DOHH2 (cell line): ENCODE results near the gene CNGB1.

Source experiments
- H3F3A ChIP-seq: fragments of 200-600 bp; sonication (generic), shearing (Covaris generic); 2 replicates; pipeline ENCODE4 v1.6.0; 2016; ENCODE audit warnings: antibody characterized with exemption, mild to moderate bottlenecking; ENCODE audit not compliant: control insufficient read depth, insufficient read depth
- H3K27ac ChIP-seq: fragments of 200-600 bp; sonication (generic); 2 replicates; pipeline ENCODE4 v1.5.1; 2014; ENCODE audit warnings: low read depth, mild to moderate bottlenecking, low read length, moderate library complexity
- H3K27me3 ChIP-seq: fragments of 200-600 bp; sonication (generic); 2 replicates; pipeline ENCODE4 v1.6.1; 2014; ENCODE audit warnings: mild to moderate bottlenecking, low read length, mixed read lengths; ENCODE audit not compliant: control insufficient read depth
- H3K36me3 ChIP-seq: fragments of 200-600 bp; sonication (generic); 2 replicates; pipeline ENCODE4 v1.6.1; 2014; ENCODE audit warnings: mild to moderate bottlenecking, low read length, moderate library complexity, mixed read lengths; ENCODE audit not compliant: control insufficient read depth
- H3K4me1 ChIP-seq: fragments of 200-600 bp; sonication (generic); 2 replicates; pipeline ENCODE4 v1.6.1; 2014; ENCODE audit warnings: mild to moderate bottlenecking, low read length, mixed read lengths; ENCODE audit not compliant: control insufficient read depth
- H3K4me2 ChIP-seq: fragments of 200-600 bp; sonication (generic); 2 replicates; pipeline ENCODE4 v1.6.0; 2014; ENCODE audit warnings: mild to moderate bottlenecking, low read length, moderate library complexity
- H3K4me3 ChIP-seq: fragments of 200-600 bp; sonication (generic); 2 replicates; pipeline ENCODE4 v1.5.1; 2014; ENCODE audit warnings: mild to moderate bottlenecking, low read length, mixed read lengths
- H3K79me2 ChIP-seq: fragments of 200-600 bp; sonication (generic); 2 replicates; pipeline ENCODE4 v1.6.1; 2014; ENCODE audit warnings: mild to moderate bottlenecking, low read length, mixed read lengths; ENCODE audit not compliant: control insufficient read depth
- H3K9me2 ChIP-seq: fragments of 200-600 bp; sonication (generic); replicated peaks from 2 replicates; pipeline ENCODE4 v1.6.1; 2014; ENCODE audit warnings: mild to moderate bottlenecking, low read length, mixed read lengths; ENCODE audit not compliant: control insufficient read depth
- H3K9me3 ChIP-seq: fragments of 200-600 bp; sonication (generic); 2 replicates; pipeline ENCODE4 v1.6.1; 2014; ENCODE audit warnings: antibody characterized with exemption, low read length, mixed read lengths; ENCODE audit not compliant: control insufficient read depth, insufficient read depth
- H4K20me1 ChIP-seq: fragments of 200-600 bp; sonication (generic); 2 replicates; pipeline ENCODE4 v1.6.0; 2014; ENCODE audit warnings: low read depth, mild to moderate bottlenecking, antibody characterized with exemption, low read length, moderate library complexity; ENCODE audit not compliant: control insufficient read depth, insufficient read depth
- EZH2phosphoT487 ChIP-seq: fragments of 200-600 bp; sonication (generic); IDR thresholded peaks from 2 replicates; pipeline ENCODE4 v1.6.1; 2017; ENCODE audit warnings: borderline replicate concordance, mild to moderate bottlenecking, antibody characterized with exemption, low read length, moderate library complexity, mixed read lengths
- TF ChIP-seq, protein P1 (sequence below): fragments of 200-600 bp; sonication (generic); IDR thresholded peaks from one replicate; pipeline ENCODE4 v1.5.1; 2014; ENCODE audit warnings: antibody characterized with exemption, mild to moderate bottlenecking, low read depth, low read length; ENCODE audit not compliant: poor library complexity, severe bottlenecking

The CNGB1 gene

DNA sequence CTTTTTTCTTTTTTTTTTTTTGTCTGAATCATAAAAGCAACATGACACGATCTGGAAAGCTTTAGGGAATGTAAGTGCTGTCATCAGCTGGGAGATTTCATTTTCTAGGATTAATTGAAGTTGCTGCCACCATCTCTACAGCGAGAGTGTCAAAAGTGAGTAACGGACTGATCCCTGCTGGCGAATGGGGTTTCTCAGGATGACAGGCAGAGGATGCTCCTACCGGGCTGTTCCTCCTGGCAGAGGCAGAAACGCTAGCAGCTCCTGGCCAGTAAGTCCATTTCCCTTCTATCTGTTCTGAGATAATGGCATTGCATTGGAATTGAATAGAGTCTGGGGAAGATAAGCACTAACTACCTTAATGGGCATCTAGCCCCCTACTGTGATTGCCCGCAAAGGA lies 88.1 kb downstream of the CNGB1 start:
- Histone ChIP-seq H3K36me3 (no peaks in the 10 kb centered on the region), H3K79me2 (no peaks in the 10 kb centered on the region), H3F3A (no peaks in the 10 kb centered on the region), H4K20me1 (no peaks in the 10 kb centered on the region), H3K9me2 (no peaks in the 10 kb centered on the region), H3K27ac (no peak overlapping the region), H3K4me1 (no peaks in the 10 kb centered on the region), H3K4me2 (no peak overlapping the region), H3K4me3 (no peak overlapping the region), H3K27me3 (peaks cover 12% of the 10 kb centered on the region), H3K9me3 (no peaks in the 10 kb centered on the region)
- TF ChIP-seq, protein P1, sequence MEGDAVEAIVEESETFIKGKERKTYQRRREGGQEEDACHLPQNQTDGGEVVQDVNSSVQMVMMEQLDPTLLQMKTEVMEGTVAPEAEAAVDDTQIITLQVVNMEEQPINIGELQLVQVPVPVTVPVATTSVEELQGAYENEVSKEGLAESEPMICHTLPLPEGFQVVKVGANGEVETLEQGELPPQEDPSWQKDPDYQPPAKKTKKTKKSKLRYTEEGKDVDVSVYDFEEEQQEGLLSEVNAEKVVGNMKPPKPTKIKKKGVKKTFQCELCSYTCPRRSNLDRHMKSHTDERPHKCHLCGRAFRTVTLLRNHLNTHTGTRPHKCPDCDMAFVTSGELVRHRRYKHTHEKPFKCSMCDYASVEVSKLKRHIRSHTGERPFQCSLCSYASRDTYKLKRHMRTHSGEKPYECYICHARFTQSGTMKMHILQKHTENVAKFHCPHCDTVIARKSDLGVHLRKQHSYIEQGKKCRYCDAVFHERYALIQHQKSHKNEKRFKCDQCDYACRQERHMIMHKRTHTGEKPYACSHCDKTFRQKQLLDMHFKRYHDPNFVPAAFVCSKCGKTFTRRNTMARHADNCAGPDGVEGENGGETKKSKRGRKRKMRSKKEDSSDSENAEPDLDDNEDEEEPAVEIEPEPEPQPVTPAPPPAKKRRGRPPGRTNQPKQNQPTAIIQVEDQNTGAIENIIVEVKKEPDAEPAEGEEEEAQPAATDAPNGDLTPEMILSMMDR: no peak

GRCh38 chr16:57882206-57882605 lies 88.7 kb downstream of the CNGB1 start:
- no peak overlapping the region for H3K27ac ChIP-seq
- no peak overlapping the region for H3K4me3 ChIP-seq
- no peaks in the 10 kb centered on the region for H3K4me1 ChIP-seq
- no peaks in the 10 kb centered on the region for H3K36me3 ChIP-seq
- H3K9me2 ChIP-seq: no peaks in the 10 kb centered on the region
- H3K27me3 ChIP-seq: peaks cover 12% of the 10 kb centered on the region
- no peaks in the 10 kb centered on the region for H3F3A ChIP-seq
- no peak for TF ChIP-seq EZH2phosphoT487
- TF ChIP-seq, protein P1: no peak
- no peaks in the 10 kb centered on the region for H3K9me3 ChIP-seq
- no peak overlapping the region for H3K4me2 ChIP-seq
- H3K79me2 ChIP-seq: no peaks in the 10 kb centered on the region
- no peaks in the 10 kb centered on the region for H4K20me1 ChIP-seq

DNA sequence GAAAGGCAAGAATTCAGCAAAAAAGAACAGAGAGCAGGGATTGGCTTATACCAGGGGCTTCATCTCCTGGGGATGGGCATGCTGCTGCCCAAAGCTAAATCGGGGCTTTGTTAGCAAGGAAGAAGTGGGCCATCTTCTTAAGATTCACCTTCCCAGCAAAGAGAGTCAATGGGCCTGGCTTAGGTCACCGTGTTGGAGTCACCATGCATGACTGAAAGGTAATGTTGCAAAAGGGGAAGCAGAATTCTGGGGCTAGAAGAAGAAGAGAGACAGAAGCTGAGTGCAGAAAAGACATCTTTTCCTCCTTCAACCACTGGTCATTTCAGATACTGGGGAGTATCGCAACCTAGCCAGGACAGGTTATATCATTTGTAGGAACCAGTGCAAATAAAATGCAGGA lies 92.3 kb downstream of the CNGB1 start:
- no peak overlapping the region for H3K4me2 ChIP-seq

More for the DNA sequence above, 92.3 kb downstream of the CNGB1 start:
- Histone ChIP-seq H3K36me3 (no peaks in the 10 kb centered on the region), H3K79me2 (no peaks in the 10 kb centered on the region), H3K4me1 (no peaks in the 10 kb centered on the region), H3K9me3 (no peaks in the 10 kb centered on the region), H3K27me3 (peaks cover 28% of the 10 kb centered on the region), H3K27ac (no peak overlapping the region), H4K20me1 (no peaks in the 10 kb centered on the region), H3F3A (no peaks in the 10 kb centered on the region), H3K4me3 (no peak overlapping the region), H3K9me2 (no peaks in the 10 kb centered on the region)
- TF ChIP-seq EZH2phosphoT487: no peak
- TF ChIP-seq, protein P1: no peak
